NCI-H510A treated with DMSO at 0.1 percent for 48 hours (cell line): ENCODE data around the gene FTH1.
"Not testable (repeated sequence)": the region's sequence is repeated elsewhere in the genome, so short reads cannot be mapped to it uniquely, and the experiment has no call there.

Experiments
- DNase-seq: peaks from one replicate; lab custom pipeline; 2025; lab: John Stamatoyannopoulos, UW

Gene FTH1

GRCh38 chr11:61978703-61979661 is 11.5 kb upstream of the FTH1 start:
- no peak for DNase-seq

DNA sequence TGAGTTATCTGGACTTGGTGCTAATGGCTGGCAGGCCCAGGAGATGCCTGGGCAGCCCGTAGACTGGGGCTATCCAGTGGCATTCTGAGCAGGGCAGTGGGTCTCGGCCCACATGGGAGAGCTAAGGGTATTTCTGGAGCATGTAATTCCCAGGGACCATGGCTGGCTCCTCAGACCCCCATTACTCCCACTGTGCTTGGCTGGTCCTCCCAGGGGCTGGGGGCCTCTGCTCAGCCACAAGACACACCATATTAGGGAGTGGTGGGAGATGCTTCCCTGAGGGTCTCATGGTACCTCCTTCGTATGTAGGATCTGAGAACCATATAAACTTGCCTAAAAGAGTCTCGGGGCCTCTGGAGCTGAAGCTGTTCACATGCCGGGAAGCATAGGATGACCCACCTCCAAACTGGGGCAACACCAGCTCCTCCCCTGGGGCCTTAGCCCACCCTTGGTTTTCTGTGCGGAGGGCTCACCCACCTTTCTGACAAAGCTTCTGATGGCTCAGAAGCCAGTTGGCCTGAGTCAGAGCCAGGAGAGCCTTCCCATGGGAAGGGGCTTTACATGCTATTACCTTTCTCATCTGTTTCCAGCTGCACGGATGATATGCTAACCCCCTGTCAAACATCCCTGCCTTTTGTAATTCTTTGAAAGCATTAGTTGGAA is 9.5 kb upstream of the FTH1 start:
- DNase-seq = no peak

DNA sequence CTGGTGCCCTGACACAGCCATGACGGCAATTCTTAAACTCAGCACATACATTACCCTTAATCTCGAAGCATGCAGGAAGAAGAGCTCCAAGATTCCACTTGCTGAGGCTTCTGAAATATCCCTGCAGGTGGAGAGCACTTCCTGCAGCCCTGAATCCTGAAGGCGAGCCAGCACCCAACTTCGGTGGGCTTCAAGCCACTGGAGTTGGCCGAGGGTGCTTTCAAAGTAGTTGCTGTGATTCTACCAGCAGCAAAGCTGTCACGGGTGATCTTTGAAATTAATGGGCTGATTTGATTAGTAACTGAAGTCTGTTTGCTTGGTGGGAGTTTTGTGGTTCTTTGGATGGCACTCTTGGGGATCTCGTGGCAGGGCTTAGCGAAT is 9.0 kb upstream of the FTH1 start:
- no peak for DNase-seq

DNA sequence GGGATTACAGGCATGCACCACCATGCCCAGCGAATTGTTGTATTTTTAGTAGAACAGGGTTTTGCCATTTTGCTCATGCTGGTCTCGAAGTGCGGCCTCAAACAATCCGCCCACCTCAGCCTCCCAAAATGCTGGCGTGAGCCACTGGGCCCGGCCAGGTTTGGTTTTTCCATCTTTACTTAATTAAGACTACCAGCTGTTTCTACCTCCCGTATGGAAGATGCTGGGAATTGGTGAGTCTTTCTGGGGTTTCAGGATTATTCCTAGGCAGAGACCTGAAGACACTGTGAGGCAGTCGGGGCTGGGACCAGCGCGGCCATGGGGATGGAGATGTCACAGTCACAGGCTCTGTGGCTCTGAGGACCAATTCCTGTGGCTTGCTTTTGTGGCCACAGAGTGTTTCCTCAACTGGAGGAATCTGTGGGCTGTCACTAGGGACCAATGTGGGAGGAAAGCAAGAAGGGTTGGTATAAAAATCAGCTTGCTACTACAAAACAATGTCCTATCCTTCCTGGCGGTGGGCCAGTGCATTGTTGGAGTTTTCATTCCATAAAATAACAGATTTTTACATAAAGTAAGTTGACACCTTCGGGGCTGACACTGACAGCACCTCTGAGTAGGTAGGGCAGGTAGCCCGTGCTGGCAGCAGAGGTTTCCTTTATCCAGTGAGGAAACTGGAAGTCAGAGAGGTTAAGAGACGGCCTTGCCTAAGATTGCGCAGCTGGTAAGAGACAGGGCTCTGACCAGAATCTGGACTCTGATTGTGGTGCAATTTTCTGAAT is 8.4 kb upstream of the FTH1 start:
- DNase-seq = no peak

DNA sequence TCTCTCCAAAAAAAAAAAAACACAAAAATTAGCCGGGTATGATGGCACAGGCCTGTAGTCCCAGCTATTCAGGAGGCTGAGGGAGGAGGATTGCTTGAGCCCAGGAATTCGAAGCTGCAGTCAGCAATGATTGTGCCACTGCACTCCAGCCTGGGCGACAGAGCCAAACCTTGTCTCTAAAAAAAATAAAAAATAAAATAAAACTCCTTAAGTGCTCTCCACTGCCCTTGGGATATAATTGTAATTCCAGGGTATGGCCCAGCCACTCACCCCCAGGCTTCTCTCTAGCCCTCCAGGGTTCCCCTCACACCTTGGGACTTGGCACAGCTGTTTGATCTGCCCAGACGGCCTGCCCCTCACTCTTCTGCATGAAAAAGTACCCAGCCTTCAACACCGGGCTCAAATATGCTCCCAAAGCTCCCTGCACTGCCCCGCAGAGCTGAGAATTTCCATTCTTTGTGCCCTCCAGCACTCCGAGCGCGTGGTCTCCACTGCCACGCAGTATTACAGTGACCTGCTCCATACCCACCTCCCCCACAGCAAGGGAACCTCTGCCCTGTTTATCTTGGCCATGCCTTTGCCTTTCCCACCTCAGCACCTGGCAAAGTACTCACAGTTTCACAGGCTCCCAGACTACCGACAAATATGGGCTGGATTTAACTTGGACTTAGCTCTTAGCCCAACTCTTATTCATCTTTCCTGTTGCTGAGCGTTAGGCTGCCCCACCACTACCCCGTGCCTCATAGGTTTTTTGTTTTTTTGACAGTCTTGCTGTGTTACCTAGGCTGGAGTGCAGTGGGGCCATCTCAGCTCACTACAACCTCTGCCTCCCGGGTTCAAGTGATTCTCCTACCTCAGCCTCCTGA is 7.6 kb upstream of the FTH1 start:
- DNase-seq = no peak

DNA sequence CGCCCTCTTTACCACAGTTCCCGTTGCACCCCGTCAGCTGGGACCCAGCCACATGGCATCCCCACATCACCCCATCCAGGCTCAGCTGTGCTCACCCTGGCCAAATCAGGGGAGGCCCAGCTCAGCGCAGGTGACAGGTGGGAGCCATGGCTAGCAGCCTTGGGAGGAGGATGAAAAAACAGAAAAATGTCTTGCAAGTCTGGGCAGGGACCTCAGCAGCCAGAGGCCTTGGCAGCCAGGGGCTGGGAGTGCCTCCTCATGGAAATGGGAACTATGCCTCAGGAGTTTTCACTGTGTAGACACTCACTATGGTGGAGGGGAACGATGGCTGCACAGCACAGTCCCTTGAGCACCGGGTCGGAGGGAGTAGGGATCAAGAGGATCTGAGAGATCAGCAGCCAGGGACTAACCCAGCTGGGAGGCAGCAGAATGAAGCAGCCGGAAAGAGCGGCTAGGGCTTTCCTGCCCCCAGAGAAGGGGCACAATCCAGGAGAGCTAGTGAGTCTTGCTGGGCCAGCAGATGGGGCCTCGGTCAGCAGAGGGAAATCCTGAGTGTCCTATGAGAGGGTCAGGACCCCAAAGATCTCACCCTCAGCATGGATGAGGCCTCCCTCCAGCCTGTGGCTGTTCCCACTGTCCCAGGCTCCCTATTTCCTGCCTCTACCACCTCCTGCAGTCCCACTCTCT is 6.2 kb upstream of the FTH1 start:
- no peak for DNase-seq

GRCh38 chr11:61972672-61973475 is 5.4 kb upstream of the FTH1 start:
- no peak for DNase-seq

DNA sequence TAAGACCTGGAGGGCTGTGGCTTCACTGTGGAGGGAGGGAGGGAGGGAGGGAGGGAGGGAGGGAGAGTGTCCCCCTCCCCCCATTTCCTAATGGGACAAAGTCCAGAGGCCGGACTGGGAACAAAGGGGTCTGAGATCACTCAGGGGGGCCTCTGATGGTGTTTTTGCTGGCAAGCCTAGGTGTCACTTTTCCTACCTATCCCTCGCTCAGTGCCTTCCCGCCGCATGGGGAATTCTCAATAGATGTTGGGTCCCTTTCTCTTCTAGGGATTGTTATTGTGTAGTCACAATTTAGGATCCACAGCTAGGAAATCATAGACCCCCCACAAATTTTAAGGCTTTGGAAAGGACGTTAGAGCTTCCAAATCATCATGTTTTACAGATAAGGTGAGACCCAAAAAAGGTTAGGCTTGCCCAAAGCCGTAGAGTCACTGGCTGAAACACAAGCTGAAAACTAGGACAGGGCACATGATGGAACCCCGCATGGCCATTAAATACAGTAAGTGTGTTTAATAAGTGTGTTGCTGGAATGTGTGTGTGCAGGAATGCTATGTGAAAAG is 4.8 kb upstream of the FTH1 start:
- DNase-seq = no peak

- DNase-seq = peak; percentile 79
These were observed 4.0 kb upstream of the FTH1 start for GRCh38 chr11:61971248-61972111.

- DNase-seq = no peak
These were observed 2.6 kb upstream of the FTH1 start for GRCh38 chr11:61969838-61970662.

DNA sequence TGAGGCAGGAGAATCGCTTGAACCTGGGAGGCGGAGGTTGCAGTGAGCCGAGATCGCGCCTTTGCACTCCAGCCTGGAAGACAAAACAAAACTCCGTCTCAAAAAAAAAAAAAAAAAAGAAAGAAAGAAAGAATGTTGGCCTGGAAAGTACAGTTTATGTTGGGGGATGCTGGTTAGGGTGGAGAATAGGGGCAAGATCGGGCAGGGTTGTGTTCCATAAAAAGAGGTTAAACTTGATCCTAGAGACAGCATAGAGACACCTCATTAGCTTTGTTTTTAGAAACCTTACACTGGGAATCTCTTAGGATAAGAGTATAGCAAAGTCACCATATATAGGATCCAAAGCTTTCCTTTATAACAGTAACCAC is 1.9 kb upstream of the FTH1 start:
- no peak for DNase-seq

DNA sequence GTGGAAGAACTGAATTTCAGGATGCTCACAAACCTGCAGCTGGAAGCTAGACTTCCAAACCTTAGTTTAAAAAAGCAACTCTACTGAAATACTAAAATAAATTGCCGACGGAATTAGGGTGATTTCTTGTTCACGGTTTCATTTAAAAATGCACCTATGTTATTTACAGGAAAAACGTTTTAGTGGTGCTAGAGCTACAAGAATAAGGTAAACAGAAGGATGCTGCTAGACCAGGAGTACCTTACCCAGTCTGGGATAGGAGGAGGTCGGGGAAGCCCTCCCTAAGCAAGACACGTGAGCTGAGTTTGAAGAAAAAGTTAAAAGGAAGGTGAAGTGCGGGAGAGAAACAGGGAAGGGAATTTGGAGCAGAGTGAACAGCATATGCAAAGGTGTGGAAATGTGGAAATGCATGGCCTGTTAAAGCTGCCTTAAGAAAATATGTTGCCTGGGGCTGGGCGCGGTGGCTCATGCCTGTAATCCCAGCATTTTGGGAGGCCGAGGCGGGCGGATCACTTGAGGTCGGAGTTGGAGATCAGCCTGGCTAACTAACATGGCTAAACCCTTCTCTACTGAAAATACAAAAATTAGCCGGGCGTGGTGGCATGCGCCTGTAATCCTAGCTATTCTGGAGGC is 1.4 kb upstream of the FTH1 start:
- no peak for DNase-seq

DNA sequence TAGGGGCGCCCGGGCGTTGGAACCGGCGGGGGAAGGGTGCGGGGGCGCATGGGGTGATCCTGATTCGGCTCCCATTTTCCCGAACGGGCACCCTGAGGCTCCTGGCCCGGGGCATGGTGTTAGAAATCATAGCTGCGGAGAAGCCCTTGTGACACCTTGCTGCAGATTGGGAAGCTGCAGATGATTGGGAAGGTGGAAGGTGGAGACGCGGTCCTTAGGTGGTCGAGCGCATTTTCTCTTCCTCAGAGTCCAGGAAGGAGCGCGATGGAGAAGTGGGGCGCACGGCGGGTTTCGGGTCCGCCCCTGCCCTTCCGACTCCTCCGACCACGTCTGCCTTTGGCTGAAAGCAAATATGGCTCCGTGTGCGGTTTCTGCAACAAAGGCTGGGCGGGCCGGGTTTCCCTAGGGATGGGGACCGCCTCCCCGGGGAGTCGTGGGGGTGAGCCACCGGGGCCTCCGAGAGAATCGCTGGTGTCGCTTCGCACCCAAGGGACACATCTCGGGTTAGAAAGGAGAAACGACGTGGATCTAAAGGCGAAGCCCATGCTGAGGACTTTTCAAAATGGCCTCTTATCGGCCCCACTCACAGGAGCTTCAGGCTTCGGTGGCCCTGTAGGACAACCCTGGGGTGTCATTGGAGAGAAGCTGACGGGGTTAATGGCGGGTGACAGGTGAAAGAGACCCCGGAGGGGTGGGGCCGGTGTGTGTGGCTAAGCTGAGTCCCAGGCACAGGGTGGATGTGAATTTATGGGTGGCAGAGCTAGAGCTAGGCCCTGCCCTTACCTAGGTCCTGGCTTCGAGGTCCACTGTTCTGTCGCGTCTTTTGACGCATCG is 707 bp upstream of the FTH1 start:
- DNase-seq = peak; percentile 72

- no peak for DNase-seq
These were observed 709 bp downstream of the FTH1 start for GRCh38 chr11:61966734-61967115.

DNA sequence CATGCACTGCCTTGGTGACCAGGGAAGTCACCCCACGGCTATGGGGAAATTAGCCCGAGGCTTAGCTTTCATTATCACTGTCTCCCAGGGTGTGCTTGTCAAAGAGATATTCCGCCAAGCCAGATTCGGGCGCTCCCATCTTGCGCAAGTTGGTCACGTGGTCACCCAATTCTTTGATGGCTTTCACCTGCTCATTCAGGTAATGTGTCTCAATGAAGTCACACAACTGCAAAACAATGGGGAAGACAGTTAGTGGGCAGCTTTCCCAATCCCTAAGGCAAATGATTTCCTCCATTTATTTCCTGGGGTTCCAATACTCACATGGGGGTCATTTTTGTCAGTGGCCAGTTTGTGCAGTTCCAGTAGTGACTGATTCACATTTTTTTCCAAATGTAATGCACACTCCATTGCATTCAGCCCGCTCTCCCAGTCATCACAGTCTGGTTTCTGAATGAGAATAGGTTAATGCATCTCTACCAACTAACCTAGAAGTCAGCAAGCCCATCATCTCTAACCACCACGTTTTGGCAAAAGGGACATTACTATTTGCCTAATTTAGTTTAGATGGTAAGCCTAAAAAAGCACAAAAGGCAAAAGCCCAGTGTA is 2.7 kb downstream of the FTH1 start:
- not testable (repeated sequence) for DNase-seq

- DNase-seq = no peak
These were observed 3.3 kb downstream of the FTH1 start for GRCh38 chr11:61964058-61964665.
